HEK293 (cell line): ENCODE data around the gene C3orf20.

Source experiments
- CTCF ChIA-PET: fragments of 350-600 bp; formaldehyde crosslinking; extraction: SDS; loops from one replicate; lab custom pipeline; 2021; ENCODE audit warnings: antibody characterized with exemption; lab: Yijun Ruan, JAX
- POLR2A ChIA-PET: fragments of 300-600 bp; formaldehyde crosslinking; extraction: SDS; loops from one replicate; lab custom pipeline; 2020; ENCODE audit warnings: antibody characterized with exemption, inconsistent platforms; lab: Yijun Ruan, JAX
- H3K27ac ChIP-seq: fragments of 200-500 bp; sonication (Bioruptor generic); 2 replicates; pipeline ENCODE4 v1.5.1; 2014; ENCODE audit warnings: low read depth, low read length, control low read depth, inconsistent platforms; ENCODE audit errors: extremely low read depth
- H3K36me3 ChIP-seq, 2 experiments: fragments of 200-500 bp in 1 of 2; sonication (Bioruptor generic) in 1 of 2; 1 replicate in 1 of 2; 2 replicates in 1 of 2; pipeline ENCODE4 v1.5.1; 2014 to 2017; ENCODE audit warnings: inconsistent platforms in 2 of 2, low read length in 2 of 2; ENCODE audit not compliant: control insufficient read depth in 2 of 2, insufficient read depth in 1 of 2
- H3K4me1 ChIP-seq: fragments of 200-500 bp; sonication (Bioruptor generic); 2 replicates; pipeline ENCODE4 v1.5.1; 2014; ENCODE audit warnings: mild to moderate bottlenecking, low read length, inconsistent platforms; ENCODE audit not compliant: control insufficient read depth, insufficient read depth
- H3K4me3 ChIP-seq: 2 replicates; pipeline ENCODE4 v1.5.1; 2011; ENCODE audit warnings: low read depth, mild to moderate bottlenecking, control low read depth, low read length, moderate library complexity
- H3K9me3 ChIP-seq: fragments of 200-500 bp; sonication (Bioruptor generic); 2 replicates; pipeline ENCODE4 v1.5.1; 2014; ENCODE audit warnings: low read depth, low read length, inconsistent platforms; ENCODE audit not compliant: control insufficient read depth, insufficient read depth
- EGR2 ChIP-seq: fragments of 450-650 bp; formaldehyde crosslinking; IDR thresholded peaks from 2 replicates; pipeline ENCODE4 v1.5.1; 2016; ENCODE audit warnings: low read depth, missing biosample characterization, missing genetic modification characterization
- KLF1 ChIP-seq: fragments of 450-650 bp; formaldehyde crosslinking; IDR thresholded peaks from 2 replicates; pipeline ENCODE4 v1.5.1; 2016; ENCODE audit warnings: missing biosample characterization, missing genetic modification characterization
- KLF16 ChIP-seq: fragments of 450-650 bp; formaldehyde crosslinking; IDR thresholded peaks from 2 replicates; pipeline ENCODE4 v1.5.1; 2017; ENCODE audit warnings: missing biosample characterization, missing genetic modification characterization
- SP3 ChIP-seq: fragments of 450-650 bp; formaldehyde crosslinking; IDR thresholded peaks from 2 replicates; pipeline ENCODE4 v1.5.1; 2016; ENCODE audit warnings: missing biosample characterization, missing genetic modification characterization
- ZBTB17 ChIP-seq: fragments of 450-650 bp; formaldehyde crosslinking; IDR thresholded peaks from 2 replicates; pipeline ENCODE4 v1.5.1; 2016; ENCODE audit warnings: missing biosample characterization, missing genetic modification characterization
- ZFP37 ChIP-seq: fragments of 450-650 bp; formaldehyde crosslinking; IDR thresholded peaks from 2 replicates; pipeline ENCODE4 v1.5.1; 2016; ENCODE audit warnings: missing biosample characterization, missing genetic modification characterization
- ZNF146 ChIP-seq: fragments of 450-650 bp; formaldehyde crosslinking; IDR thresholded peaks from 2 replicates; pipeline ENCODE4 v1.5.1; 2016; ENCODE audit warnings: missing biosample characterization, missing genetic modification characterization
- ZNF155 ChIP-seq: fragments of 450-650 bp; formaldehyde crosslinking; IDR thresholded peaks from 2 replicates; pipeline ENCODE4 v1.5.1; 2016; ENCODE audit warnings: missing biosample characterization, missing genetic modification characterization
- ZNF169 ChIP-seq: fragments of 450-650 bp; formaldehyde crosslinking; IDR thresholded peaks from 2 replicates; pipeline ENCODE4 v1.5.1; 2016; ENCODE audit warnings: missing biosample characterization, missing genetic modification characterization
- ZNF202 ChIP-seq: fragments of 450-650 bp; formaldehyde crosslinking; IDR thresholded peaks from 2 replicates; pipeline ENCODE4 v1.5.1; 2016; ENCODE audit warnings: missing biosample characterization, missing genetic modification characterization, borderline replicate concordance
- ZNF214 ChIP-seq: fragments of 450-650 bp; formaldehyde crosslinking; IDR thresholded peaks from 2 replicates; pipeline ENCODE4 v1.5.1; 2017; ENCODE audit warnings: missing biosample characterization, mild to moderate bottlenecking, missing genetic modification characterization, borderline replicate concordance
- ZNF404 ChIP-seq: fragments of 450-650 bp; formaldehyde crosslinking; IDR thresholded peaks from 2 replicates; pipeline ENCODE4 v1.5.1; 2017; ENCODE audit warnings: missing biosample characterization, missing genetic modification characterization
- ZNF501 ChIP-seq: fragments of 450-650 bp; formaldehyde crosslinking; IDR thresholded peaks from 2 replicates; pipeline ENCODE4 v1.5.1; 2016; ENCODE audit warnings: missing biosample characterization, missing genetic modification characterization
- ZNF529 ChIP-seq: fragments of 450-650 bp; formaldehyde crosslinking; IDR thresholded peaks from 2 replicates; pipeline ENCODE4 v1.5.1; 2017; ENCODE audit warnings: missing genetic modification characterization, missing biosample characterization; ENCODE audit not compliant: insufficient replicate concordance
- ZNF560 ChIP-seq: fragments of 450-650 bp; formaldehyde crosslinking; IDR thresholded peaks from 2 replicates; pipeline ENCODE4 v1.5.1; 2017; ENCODE audit warnings: missing biosample characterization, missing genetic modification characterization, borderline replicate concordance
- ZNF621 ChIP-seq: fragments of 450-650 bp; formaldehyde crosslinking; IDR thresholded peaks from 2 replicates; pipeline ENCODE4 v1.5.1; 2017; ENCODE audit warnings: missing biosample characterization, missing genetic modification characterization
- ZNF677 ChIP-seq: fragments of 450-650 bp; IDR thresholded peaks from 2 replicates; pipeline ENCODE4 v1.5.0; 2018; ENCODE audit warnings: missing biosample characterization, mild to moderate bottlenecking, missing genetic modification characterization, moderate library complexity
- ZNF701 ChIP-seq: fragments of 450-650 bp; formaldehyde crosslinking; IDR thresholded peaks from 2 replicates; pipeline ENCODE4 v1.5.1; 2016; ENCODE audit warnings: missing biosample characterization, missing genetic modification characterization
- ZNF792 ChIP-seq: fragments of 450-650 bp; formaldehyde crosslinking; IDR thresholded peaks from 2 replicates; pipeline ENCODE4 v1.5.1; 2016; ENCODE audit warnings: missing biosample characterization, missing genetic modification characterization
- TF ChIP-seq, protein P1 (sequence below): fragments of 450-650 bp; formaldehyde crosslinking; IDR thresholded peaks from 2 replicates; pipeline ENCODE4 v1.5.1; 2016; ENCODE audit warnings: missing biosample characterization, missing genetic modification characterization
- TF ChIP-seq, protein P2 (sequence below): fragments of 450-650 bp; formaldehyde crosslinking; IDR thresholded peaks from 2 replicates; pipeline ENCODE4 v1.5.1; 2016; ENCODE audit warnings: missing biosample characterization, missing genetic modification characterization
- TF ChIP-seq, protein P3 (sequence below): fragments of 450-650 bp; IDR thresholded peaks from 2 replicates; pipeline ENCODE4 v1.5.1; 2018; ENCODE audit warnings: missing biosample characterization, mild to moderate bottlenecking, missing genetic modification characterization

C3orf20 gene

DNA sequence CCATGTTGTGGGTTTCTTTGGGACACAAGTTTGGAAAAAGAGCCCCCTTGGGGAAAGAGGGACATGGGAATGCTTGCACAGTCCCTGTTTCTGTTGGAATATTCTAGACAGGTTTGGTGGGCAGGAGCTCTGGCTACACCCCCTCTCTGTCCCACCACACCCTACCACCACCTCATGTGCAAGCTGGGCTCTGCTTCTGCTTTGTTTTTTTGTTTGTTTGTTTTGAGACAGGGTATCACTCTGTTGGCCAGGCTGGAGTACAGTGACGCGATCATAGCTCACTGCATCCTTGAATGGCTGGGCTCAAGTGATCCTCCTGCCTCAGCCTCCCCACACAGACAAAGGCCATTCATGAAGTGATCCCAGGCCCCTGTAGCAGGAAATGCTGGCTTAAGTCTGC, 86.9 kb downstream of the C3orf20 start:
- Histone ChIP-seq H3K27ac (no peak overlapping the region), H3K36me3 (no peaks in the 10 kb centered on the region), H3K4me1 (no peaks in the 10 kb centered on the region), H3K4me3 (no peak overlapping the region), H3K9me3 (no peaks in the 10 kb centered on the region)
- ChIA-PET CTCF (interaction anchor here (1.5 kb wide), 1 partner anchor 19 kb away, joined by 3 read pairs; no protein-coding TSS in a partner anchor), POLR2A (no interaction called here)
- no peak for TF ChIP-seq ZNF701
- TF ChIP-seq ZNF404 (tag by site-specific recombination): no peak
- TF ChIP-seq, protein P1, sequence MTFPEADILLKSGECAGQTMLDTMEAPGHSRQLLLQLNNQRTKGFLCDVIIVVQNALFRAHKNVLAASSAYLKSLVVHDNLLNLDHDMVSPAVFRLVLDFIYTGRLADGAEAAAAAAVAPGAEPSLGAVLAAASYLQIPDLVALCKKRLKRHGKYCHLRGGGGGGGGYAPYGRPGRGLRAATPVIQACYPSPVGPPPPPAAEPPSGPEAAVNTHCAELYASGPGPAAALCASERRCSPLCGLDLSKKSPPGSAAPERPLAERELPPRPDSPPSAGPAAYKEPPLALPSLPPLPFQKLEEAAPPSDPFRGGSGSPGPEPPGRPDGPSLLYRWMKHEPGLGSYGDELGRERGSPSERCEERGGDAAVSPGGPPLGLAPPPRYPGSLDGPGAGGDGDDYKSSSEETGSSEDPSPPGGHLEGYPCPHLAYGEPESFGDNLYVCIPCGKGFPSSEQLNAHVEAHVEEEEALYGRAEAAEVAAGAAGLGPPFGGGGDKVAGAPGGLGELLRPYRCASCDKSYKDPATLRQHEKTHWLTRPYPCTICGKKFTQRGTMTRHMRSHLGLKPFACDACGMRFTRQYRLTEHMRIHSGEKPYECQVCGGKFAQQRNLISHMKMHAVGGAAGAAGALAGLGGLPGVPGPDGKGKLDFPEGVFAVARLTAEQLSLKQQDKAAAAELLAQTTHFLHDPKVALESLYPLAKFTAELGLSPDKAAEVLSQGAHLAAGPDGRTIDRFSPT (tag by site-specific recombination): no peak
- TF ChIP-seq ZFP37 (tag by site-specific recombination): no peak
- TF ChIP-seq ZNF169 (tag by site-specific recombination): no peak

GRCh38 chr3:14762701-14763100, 87.8 kb downstream of the C3orf20 start:
- Histone ChIP-seq H3K9me3 (no peaks in the 10 kb centered on the region), H3K4me1 (no peaks in the 10 kb centered on the region), H3K27ac (no peak overlapping the region), H3K4me3 (no peak overlapping the region), H3K36me3 (no peaks in the 10 kb centered on the region)
- POLR2A ChIA-PET: no interaction called here
- CTCF ChIA-PET: no interaction called here
- no peak for TF ChIP-seq ZNF677 (tag by site-specific recombination)
- no peak for TF ChIP-seq ZNF404 (tag by site-specific recombination)
- TF ChIP-seq, protein P2, sequence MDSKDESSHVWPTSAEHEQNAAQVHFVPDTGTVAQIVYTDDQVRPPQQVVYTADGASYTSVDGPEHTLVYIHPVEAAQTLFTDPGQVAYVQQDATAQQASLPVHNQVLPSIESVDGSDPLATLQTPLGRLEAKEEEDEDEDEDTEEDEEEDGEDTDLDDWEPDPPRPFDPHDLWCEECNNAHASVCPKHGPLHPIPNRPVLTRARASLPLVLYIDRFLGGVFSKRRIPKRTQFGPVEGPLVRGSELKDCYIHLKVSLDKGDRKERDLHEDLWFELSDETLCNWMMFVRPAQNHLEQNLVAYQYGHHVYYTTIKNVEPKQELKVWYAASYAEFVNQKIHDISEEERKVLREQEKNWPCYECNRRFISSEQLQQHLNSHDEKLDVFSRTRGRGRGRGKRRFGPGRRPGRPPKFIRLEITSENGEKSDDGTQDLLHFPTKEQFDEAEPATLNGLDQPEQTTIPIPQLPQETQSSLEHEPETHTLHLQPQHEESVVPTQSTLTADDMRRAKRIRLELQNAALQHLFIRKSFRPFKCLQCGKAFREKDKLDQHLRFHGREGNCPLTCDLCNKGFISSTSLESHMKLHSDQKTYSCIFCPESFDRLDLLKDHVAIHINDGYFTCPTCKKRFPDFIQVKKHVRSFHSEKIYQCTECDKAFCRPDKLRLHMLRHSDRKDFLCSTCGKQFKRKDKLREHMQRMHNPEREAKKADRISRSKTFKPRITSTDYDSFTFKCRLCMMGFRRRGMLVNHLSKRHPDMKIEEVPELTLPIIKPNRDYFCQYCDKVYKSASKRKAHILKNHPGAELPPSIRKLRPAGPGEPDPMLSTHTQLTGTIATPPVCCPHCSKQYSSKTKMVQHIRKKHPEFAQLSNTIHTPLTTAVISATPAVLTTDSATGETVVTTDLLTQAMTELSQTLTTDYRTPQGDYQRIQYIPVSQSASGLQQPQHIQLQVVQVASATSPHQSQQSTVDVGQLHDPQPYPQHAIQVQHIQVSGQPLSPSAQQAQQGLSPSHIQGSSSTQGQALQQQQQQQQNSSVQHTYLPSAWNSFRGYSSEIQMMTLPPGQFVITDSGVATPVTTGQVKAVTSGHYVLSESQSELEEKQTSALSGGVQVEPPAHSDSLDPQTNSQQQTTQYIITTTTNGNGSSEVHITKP (tag by site-specific recombination): no peak
- TF ChIP-seq ZNF214 (tag by site-specific recombination): no peak
- TF ChIP-seq ZNF501 (tag by site-specific recombination): no peak
- no peak for TF ChIP-seq EGR2 (tag by site-specific recombination)
- no peak for TF ChIP-seq ZNF202
- no peak for TF ChIP-seq SP3 (tag by site-specific recombination)
- no peak for TF ChIP-seq ZNF792
- no peak for TF ChIP-seq ZBTB17 (tag by site-specific recombination)
- TF ChIP-seq, protein P3, sequence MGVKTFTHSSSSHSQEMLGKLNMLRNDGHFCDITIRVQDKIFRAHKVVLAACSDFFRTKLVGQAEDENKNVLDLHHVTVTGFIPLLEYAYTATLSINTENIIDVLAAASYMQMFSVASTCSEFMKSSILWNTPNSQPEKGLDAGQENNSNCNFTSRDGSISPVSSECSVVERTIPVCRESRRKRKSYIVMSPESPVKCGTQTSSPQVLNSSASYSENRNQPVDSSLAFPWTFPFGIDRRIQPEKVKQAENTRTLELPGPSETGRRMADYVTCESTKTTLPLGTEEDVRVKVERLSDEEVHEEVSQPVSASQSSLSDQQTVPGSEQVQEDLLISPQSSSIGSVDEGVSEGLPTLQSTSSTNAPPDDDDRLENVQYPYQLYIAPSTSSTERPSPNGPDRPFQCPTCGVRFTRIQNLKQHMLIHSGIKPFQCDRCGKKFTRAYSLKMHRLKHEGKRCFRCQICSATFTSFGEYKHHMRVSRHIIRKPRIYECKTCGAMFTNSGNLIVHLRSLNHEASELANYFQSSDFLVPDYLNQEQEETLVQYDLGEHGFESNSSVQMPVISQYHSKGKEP: no peak
- no peak for TF ChIP-seq ZNF560 (tag by site-specific recombination)
- TF ChIP-seq ZNF146 (tag by site-specific recombination): no peak
- TF ChIP-seq ZNF621 (tag by site-specific recombination): no peak
- TF ChIP-seq KLF16: no peak
- no peak for TF ChIP-seq ZNF155 (tag by site-specific recombination)
- TF ChIP-seq KLF1: no peak
- no peak for TF ChIP-seq ZNF529
